HG02642 (cell line): Measurements from ENCODE around the gene SEC61B.

ENCODE experiments used
- ATAC-seq: cut with Tn5 transposase; IDR thresholded peaks from one replicate; pipeline ENCODE4 v1.9.1; 2021; ENCODE audit warnings: mild to moderate bottlenecking; ENCODE audit not compliant: unreplicated experiment, poor library complexity

SEC61B gene

GRCh38 chr9:99221621-99222415 lies at the start of gene SEC61B, which contains the start of gene ALG2:
Gene SEC61B (plus strand): TSS chr9:99222282. CDS start chr9:99222364, 82 bp downstream.
Gene ALG2 (minus strand): TSS chr9:99221942. CDS start chr9:99221894, 48 bp downstream.
- ATAC-seq, result peak; percentile 93

- ATAC-seq, result peak; percentile 65
Observed at GRCh38 chr9:99173570-99174504, 48.2 kb upstream of the SEC61B start.

- no peak for ATAC-seq
Observed at GRCh38 chr9:99176527-99177013, 45.5 kb upstream of the SEC61B start.

GRCh38 chr9:99177576-99178366 lies 44.3 kb upstream of the SEC61B start:
- no peak for ATAC-seq

GRCh38 chr9:99178912-99179872 lies 42.9 kb upstream of the SEC61B start:
- no peak for ATAC-seq

GRCh38 chr9:99180199-99180598 lies 41.9 kb upstream of the SEC61B start:
- peak; percentile 40 for ATAC-seq

- ATAC-seq, result no peak
Observed at GRCh38 chr9:99180662-99181061, 41.4 kb upstream of the SEC61B start.

- ATAC-seq, result no peak
Observed at GRCh38 chr9:99181206-99181605, 40.9 kb upstream of the SEC61B start.

- peak; percentile 46 for ATAC-seq
Observed at GRCh38 chr9:99181621-99182020, 40.5 kb upstream of the SEC61B start.

GRCh38 chr9:99182356-99182755 lies 39.7 kb upstream of the SEC61B start:
- no peak for ATAC-seq

- ATAC-seq, result no peak
Observed at GRCh38 chr9:99183616-99184015, 38.5 kb upstream of the SEC61B start.

- no peak for ATAC-seq
Observed at GRCh38 chr9:99184110-99184474, 38.0 kb upstream of the SEC61B start.

- ATAC-seq, result peak; percentile 63
Observed at GRCh38 chr9:99184475-99185347, 37.4 kb upstream of the SEC61B start.

GRCh38 chr9:99185348-99185632 lies 36.8 kb upstream of the SEC61B start:
- no peak for ATAC-seq

GRCh38 chr9:99185934-99186333 lies 36.1 kb upstream of the SEC61B start:
- no peak for ATAC-seq

GRCh38 chr9:99187311-99187710 lies 34.8 kb upstream of the SEC61B start:
- no peak for ATAC-seq

GRCh38 chr9:99189186-99189585 lies 32.9 kb upstream of the SEC61B start:
- ATAC-seq, result no peak

GRCh38 chr9:99189887-99190596 lies 32.0 kb upstream of the SEC61B start:
- ATAC-seq, result no peak
